HG03457 (cell line): ENCODE measurements around the gene PRSS38.
"Not testable (repeated sequence)": the region's sequence is repeated elsewhere in the genome, so short reads cannot be mapped to it uniquely, and the experiment has no call there.

Experiments used
- ATAC-seq: cut with Tn5 transposase; IDR thresholded peaks from one replicate; pipeline ENCODE4 v1.9.1; 2021; ENCODE audit warnings: moderate number of reproducible peaks; ENCODE audit not compliant: unreplicated experiment

PRSS38 gene

DNA sequence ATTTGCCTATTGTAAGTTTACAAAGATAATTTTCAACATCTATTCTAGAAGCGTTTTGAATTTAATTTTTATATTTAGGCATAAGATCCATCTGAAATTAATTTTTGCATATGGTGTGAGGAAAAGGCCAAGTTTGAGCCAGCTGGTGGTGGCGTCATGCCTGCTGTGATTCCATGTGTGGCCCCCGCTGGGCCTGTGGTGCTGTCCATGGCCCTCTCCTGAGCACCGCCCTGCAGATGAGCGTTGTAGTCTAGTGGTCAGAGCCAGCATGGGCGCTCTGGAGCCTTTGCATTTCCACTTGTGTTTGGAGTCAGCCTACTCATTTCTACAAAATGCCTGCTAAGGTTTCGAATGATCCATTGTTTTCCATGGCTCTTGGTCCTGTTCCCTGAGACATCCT lies 22.7 kb downstream of the PRSS38 start:
- no peak for ATAC-seq

DNA sequence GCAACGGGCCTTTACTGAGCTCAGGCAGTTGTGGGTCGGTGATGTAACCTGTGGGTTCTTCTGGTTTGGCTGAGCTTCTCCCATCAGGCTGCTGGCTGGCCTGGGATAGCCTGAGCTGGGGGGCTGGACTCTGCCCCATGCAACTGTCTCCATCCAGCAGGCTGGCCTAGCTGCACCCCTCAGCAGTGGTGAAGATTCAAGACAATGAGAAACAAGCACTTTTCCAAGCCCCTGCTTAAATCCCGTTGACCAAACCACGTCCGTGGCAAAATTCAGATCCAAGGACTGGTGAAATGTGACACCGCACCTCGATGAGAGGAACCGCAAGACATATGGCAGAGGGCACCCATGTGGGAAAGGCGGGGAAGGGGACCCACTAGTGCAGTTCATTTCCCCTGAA lies 25.6 kb downstream of the PRSS38 start:
- ATAC-seq, result no peak

DNA sequence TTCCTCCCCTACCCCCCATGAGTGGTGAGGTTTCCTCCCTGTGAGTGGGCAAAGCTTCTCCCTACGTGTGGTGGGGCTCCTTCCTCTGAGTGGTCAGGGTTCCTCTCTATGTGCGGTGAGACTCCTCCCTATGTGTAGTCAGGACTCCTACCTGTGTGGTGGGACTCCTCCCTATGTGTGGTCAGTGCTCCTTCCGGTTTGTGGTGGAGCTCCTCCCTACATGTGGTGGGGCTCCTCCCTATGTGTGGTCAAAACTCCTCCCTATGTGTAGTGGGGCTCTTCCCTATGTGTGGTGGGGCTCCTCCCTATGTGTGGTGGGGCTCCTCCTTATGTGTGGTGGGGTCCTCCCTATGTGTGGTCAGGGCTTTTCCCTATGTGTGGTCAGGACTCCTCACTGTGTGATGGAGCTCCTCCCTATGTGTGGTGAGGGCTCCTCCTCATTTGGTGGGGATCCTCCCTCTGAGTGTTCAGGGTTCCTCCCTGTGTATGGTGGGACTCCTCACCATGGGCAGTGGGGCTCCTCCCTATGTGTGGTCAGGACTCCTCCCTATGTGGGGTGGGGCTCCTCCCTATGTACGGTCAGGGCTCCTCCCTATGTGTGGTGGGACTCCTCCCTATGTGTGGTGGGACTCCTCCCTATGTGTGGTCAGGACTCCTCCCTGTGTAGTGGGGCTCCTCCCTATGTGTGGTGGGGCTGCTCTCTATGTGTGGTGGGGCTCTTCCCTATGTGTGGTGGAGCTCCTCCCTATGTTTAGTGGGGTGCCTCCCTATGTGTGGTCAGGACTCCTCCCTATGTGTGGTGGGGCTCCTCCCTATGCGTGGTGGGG lies 29.1 kb downstream of the PRSS38 start:
- no peak for ATAC-seq

DNA sequence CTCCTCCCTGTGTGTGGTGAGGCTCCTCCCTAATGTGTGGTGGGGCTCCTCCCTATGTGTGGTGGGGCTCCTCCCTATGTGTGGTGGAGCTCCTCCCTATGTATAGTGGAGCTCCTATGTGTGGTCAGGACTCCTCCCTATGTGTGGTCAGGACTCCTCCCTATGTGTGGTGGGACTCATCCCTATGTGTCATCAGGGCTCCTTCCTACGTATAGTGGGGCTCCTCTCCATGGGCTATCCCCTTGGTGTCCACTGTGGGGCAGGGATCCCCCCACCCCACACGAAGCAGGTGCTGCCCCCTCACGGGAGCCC lies 29.6 kb downstream of the PRSS38 start:
- ATAC-seq, result no peak

DNA sequence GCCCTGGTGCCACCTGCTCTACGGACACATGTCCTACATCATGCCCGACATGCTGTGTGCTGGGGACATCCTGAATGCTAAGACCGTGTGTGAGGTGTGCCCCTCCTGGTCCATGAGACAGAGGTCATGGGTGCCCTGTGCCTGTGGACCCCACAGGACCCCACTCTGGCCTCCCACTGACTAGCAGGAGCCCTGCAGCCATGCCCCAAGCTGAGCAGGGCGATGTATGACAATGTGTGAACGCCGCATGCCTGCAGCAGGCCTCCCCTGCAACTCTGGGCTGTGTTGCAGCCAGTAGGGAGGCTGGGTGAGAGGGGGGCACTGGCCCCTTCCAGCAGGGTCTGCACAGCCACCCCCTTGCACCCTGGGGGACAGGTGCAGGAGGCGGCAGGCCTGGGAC lies 30.0 kb downstream of the PRSS38 start:
- no peak for ATAC-seq

DNA sequence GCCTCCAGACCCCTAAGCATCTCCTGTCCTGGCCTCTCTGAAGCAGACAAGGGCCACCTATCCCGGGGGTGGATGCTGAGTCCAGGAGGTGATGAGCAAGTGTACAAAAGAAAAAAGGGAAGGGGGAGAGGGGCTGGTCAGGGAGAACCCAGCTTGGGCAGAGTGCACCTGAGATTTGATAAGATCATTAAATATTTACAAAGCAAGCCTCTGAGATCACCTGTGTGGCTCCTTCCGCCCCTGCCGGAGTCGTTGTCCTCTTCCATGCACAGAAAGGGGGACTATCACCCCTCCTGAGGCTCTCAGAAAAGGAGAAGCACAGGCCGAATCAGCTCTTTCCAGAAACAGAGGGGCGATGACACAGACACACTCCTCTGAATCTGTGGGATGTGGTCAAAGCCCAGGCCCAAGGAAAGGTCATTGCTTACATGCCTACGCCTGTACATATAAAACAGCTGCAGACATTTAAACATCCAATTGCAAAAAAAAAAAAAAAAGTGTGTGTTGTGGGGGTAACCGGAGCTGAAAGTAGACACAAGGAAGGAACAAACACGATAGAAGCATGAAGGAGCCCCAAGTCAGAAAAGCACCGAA lies 30.9 kb downstream of the PRSS38 start:
- ATAC-seq, result no peak

DNA sequence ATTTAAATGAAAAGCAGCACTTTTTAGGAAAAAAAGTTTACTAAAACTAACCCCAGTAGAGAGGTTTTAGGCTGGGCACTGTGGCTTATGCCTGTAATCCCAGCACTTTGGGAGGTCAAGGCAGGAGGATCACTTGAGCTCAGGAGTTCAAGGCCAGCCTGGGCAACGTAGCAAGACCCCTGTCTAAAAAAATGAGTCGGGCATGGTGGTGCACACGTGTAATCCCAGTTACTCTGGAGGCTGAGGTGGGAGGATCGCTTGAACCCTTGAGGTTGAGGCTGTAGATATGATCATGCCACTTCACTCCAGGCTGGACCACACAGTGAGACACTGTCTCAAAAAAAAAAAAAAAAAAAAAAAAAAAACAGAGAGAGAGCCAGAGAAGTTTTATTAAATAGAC lies 31.6 kb downstream of the PRSS38 start:
- ATAC-seq, result not testable (repeated sequence)

DNA sequence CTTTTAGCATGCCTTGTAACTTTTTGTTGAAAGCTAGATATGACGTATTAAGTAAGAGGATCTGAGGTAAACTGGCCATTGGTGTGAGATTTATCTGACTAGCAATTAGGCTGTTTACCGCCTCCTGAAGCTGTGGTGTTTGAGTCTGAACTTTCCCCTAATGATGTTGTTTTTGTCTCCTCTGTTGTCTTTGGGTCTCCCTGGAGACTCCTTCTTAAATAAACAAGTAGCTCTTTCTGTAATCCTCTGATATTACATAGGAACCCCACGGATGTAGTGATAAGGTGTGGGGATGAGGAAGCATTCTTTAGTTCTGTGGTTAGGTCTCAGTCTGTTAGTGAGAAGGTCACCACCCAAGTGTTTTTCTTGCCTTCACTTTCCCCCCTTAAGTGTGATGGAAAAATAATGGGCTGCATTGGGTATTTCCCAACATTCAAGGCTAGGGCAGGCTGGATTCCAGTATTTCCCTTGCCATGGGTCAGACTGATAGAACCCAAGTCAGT lies 33.0 kb downstream of the PRSS38 start:
- no peak for ATAC-seq

DNA sequence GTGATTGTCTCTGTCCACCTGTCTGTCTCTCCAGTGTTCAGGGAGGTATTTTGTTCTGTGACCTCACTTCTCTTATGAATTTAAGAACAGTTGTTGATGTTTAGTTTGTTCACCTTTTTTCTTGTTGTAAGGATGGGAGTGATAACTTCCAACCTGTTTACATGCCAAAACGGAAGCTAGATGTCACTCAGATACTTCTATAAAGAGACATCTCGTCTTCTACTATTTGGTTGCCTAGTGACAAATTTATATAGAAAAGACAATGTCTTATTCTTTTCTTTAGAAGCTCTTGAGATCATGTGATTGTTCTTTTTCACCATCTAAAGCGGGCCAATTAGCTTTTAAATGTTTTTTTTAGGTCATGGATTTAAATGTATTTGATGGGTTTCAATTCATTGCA lies 33.8 kb downstream of the PRSS38 start:
- no peak for ATAC-seq

DNA sequence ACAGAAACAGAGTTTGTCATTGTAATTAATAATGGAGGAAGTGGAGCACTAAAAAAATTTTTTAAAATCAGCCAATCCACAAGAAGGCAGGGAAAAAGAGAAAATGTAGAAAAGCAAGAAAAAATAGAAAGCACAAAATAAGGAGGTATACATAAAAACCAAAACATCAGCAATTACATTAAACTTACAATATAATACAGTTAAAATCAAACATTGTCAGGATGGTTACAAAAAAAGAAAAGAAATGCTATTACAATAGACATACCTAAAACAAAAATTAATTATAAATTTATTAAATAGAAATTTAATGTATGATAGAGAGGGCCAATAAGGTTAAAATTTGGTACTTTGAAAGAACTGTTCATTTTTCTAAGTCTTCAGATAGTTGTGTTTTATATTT lies 38.7 kb downstream of the PRSS38 start:
- ATAC-seq, result no peak

DNA sequence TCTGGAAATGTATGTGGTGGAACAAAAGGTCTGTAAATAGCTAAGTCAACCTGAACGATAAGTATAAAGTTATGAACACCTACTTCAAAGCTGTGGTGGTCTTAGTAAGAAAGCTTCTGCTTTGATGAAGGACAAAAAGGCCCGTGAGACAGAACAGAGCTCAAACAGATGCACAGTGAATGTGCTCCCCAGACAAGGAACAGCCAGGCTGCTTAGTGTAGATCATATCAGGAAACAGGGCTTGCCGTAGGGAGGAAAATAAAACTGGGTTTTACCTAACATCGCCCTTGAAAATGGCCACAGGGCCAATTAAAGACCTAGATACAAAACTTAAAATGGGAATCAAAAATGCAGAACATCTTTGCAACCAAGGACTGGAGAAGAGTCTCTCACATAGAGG lies 40.2 kb downstream of the PRSS38 start:
- ATAC-seq, result no peak

DNA sequence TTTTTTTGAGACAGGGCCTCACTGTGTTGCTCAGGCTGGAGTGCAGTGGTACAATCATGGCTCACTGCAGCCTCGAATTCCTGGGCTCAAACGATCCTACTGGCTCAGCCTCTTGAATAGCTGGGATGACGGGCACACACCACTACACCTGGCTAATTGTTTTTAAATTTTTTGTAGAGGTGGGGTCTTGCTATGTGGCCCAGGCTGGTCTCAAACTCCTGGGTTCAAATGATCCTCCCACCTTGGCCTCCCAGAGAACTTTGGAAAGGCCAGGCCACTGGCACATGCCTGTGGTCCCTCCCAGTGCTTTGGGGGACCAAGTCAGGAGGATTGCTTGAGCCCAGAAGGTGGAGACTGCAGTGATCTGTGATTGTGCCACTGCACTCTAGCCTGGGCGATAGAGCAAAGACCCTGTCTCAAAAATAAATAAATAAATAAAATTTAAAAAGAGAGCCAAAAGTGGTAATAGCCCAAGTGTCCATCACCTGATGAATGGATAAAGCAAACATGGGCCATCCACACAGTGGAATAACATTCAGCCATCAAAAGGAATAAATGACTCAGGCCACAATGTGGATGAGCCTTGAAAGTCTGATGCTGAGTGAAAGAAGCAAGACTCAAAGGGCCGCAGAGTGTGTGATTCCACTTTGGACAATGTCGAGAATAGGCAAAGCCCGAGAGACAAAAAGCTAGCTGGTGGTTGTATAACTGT lies 40.8 kb downstream of the PRSS38 start:
- ATAC-seq, result no peak

DNA sequence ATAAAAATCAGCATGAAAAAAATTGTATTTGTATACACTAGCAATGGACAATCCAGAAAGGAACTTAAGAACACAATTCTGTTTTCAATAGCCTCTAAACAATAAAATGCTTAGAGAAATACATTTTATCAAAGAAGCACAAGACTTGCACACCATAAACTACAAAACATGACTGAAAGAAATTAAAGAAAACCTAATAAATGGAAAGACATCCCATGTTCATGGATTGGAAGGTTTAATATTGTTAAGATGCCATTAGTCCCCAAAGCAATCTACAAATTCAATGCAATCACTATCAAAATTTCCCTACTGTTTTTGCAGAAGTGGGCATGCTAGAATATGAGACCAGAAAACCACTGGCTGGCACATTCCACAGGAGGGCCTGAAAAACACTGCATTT lies 49.4 kb downstream of the PRSS38 start:
- ATAC-seq, result no peak

DNA sequence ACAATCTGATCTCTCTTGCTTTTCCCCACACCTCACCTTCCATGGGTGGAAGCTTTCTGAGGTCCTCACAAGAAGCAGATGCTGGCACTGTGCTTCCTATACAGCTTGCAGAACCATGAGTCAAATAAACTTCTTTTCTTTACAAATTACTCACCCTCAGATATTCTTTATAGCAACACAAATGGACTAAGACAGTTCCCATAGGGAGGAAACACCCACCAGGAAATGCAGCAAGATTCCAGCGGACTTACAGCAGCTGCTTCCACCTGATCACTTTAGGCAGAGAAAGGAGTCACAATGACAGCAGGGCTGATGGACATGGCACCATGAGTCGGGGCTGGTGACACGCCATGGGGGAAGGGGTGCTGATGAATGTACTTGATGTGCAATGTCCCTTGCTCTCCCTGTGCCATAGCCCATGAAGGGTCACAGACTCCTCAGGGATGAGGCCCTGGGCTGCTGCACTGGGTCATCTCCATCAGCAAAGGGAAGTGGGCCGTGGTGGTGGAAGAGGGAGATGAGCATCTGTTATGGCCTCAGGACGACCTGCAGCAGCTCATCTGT lies 53.9 kb downstream of the PRSS38 start:
- no peak for ATAC-seq

DNA sequence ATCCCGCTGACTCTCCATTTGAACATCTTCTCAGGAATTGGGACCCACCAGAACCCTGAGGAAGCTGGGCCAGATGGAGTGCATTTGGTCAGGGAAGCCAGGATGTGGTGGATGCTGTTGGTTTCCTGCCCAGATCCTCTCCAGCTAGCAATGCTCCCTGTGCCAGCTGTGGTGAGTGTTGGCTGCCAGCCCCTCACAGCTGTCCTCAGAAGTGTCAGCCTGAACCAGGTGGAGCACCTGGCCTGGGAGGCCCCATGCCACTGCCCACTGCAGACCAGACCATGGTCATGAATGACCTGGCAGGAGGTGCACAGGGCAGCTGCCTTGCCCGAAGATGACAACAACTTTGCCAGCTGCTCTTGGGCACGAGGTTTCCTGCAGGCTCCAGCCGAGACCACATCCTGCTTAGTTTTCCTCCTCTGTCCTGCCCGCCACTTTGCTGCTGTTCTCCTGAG lies 54.4 kb downstream of the PRSS38 start:
- no peak for ATAC-seq

DNA sequence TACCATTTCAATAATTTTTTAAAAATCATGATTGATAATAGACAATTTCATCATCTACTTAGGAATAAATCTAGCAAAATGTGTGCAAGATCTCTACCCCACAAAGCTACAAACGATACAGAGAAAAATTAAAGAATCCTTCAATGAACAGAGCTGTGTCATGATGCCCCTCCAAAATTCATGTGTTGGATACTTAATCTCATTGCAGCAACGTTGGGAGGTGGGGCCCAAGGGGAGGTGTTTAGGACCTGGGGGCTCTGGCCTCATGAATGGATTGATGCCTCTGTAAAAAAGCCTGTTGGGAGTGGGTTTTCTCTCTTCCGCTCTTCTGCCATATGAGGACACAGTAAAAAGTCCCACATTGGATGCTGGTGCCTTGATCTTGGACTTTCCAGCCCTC lies 54.9 kb downstream of the PRSS38 start:
- no peak for ATAC-seq

DNA sequence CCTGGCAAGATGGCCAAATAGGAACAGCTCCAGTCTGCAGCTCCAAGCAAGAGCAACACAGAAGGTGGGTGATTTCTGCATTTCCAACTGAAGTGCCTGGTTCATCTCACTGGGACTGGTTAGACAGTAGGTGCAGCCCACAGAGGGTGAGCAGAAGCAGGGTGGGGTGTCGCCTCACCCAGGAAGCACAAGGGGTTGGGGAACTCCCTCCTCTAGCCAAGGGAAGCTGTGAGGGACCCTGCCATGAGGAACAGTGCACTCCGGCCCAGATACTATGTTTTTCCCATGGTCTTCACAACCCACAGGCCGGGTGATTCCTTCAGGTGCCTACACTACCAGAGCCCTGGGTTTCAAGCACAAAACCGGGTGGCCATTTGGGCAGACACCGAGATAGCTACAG lies 56.4 kb downstream of the PRSS38 start:
- not testable (repeated sequence) for ATAC-seq

DNA sequence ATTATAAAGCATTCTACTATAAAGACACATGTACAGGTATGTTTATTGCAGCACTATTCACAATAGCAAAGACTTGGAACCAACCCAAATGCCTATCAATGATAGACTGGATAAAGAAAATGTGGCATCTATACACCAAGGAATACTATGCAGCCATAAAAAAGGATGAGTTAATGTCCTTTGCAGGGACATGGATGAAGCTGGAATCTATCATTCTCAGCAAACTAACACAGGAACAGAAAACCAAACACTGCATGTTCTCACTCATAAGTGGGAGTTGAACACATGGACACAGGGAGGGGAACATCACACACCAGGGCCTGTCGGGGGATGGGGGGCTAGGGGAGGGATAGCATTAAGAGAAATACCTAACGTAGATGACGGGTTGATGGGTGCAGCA lies 62.3 kb downstream of the PRSS38 start:
- ATAC-seq, result not testable (repeated sequence)

DNA sequence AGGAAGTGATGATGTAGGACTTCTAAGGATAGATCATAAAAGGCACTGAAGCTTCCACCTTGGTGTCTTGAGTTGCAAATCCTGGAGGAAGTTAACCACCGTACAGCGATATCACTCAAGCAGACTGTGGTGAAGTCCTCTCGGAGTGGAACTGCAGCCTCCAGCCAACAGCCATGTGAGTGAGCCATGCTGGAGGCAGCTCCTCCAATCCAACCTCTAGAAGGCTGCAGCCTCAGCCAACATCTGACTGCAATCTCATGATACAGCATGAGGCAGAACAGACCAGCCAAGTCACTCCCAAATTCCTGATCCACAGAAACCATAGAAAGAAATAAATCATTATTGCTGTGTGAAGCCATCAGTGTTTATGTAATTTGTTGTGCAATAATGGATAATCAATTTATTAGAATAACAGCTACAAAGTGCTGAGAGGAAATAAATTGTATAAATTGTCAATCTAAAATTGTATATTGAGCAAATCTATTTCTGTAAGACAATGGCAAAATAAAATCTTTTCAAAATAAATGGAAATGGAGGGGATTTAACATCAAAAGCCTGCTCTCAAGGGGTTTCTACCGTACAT lies 65.0 kb downstream of the PRSS38 start:
- ATAC-seq, result no peak

DNA sequence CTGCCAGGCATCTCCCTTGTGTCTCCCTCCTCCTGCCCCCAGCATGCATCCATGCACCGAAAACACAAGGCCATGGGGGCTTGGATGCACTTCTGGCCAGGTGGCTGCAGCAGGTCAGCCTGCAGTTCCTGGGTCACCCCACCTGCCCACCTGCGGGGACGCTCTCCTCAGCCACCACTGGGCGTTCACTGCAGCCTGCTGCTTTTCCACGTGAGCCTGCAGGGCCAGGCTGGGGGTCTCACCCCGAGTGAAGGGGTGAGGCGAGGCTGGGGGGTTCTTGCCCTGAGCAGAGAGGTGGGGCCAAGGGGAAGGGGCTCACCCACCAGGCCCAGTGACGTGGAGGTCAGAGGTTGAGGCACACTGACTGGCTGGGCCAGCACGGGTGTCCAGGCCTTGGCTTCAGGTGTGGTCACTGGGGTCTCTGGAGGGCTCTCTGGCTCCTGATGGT lies 67.6 kb downstream of the PRSS38 start:
- ATAC-seq, result no peak

DNA sequence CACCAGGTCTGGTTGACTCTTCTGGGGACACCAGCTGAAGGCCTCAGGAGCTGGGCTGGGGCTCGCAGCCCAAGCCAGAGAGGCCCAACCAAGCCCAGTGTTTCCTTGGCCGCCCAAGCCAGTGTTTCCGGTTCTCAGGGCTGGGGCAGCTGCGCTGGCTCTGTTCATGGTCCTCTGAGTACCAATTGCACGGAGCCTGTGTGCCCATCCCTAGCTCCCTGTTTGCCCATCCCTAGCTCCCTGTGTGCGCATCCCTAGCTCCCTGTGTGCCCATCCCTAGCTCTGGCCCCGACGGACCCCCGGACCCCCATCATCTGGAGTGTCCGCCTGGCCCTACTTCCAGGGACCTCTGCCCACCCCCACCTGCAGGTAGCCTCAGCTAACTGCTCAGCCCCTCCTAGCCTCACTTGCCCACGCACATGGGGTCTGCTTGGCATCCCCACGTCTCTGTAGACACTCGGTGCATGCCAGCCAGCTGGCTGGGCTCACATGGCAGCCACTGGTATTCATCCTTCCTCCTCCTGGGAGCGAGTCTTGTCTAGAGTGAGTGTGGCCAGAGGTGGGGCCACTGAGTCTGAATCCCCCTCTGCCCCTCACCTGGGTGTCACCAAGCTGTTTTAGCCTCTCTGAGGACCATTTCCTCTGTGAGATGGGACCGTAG lies 68.3 kb downstream of the PRSS38 start:
- no peak for ATAC-seq
